Measurements from ENCODE around the gene NSMF. TPM values are rescaled to one million over a fixed set of nuclear protein-coding genes. Genes with fewer than 3 reads are reported as not detected.
A peak's percentile ranks its signal among the peaks of the same experiment; 100 is the strongest.

NSMF gene
- total and polyA plus RNA-seq, 12 donors, result 5.3 to 29.3 (median 10.9) TPM

- H3K4me1 ChIP-seq, result peaks cover 5 to 56% (median 19%) of the 10 kb centered on the region in 9 donors
- intact Hi-C loops (cut with DNase I), result no loop called here
- peak overlapping the region; percentile 11 to 56 (median 46) for H3K4me3 ChIP-seq
- peak in 7 of 8 donors; percentile 21 to 61 (median 55) for ATAC-seq
- H3K9me3 ChIP-seq, result no peaks in the 10 kb centered on the region
- peak overlapping the region in 9 of 10 donors; percentile 56 to 84 (median 62) for H3K27ac ChIP-seq
- H3K36me3 ChIP-seq, result peaks cover 0 to 8% (median 0%) of the 10 kb centered on the region in 9 donors
- no peaks in the 10 kb centered on the region for H3K27me3 ChIP-seq
- no peak for DNase-seq
- 82% methylated on average over 89 to 99 of the region's 99 CpGs for WGBS, 2 donors
- TF ChIP-seq, protein P1, sequence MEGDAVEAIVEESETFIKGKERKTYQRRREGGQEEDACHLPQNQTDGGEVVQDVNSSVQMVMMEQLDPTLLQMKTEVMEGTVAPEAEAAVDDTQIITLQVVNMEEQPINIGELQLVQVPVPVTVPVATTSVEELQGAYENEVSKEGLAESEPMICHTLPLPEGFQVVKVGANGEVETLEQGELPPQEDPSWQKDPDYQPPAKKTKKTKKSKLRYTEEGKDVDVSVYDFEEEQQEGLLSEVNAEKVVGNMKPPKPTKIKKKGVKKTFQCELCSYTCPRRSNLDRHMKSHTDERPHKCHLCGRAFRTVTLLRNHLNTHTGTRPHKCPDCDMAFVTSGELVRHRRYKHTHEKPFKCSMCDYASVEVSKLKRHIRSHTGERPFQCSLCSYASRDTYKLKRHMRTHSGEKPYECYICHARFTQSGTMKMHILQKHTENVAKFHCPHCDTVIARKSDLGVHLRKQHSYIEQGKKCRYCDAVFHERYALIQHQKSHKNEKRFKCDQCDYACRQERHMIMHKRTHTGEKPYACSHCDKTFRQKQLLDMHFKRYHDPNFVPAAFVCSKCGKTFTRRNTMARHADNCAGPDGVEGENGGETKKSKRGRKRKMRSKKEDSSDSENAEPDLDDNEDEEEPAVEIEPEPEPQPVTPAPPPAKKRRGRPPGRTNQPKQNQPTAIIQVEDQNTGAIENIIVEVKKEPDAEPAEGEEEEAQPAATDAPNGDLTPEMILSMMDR (IDR thresholded peaks at IDR 0.05), result no peak
These were observed 41.7 kb downstream of the NSMF start for GRCh38 chr9:137417161-137418021.

- peaks cover 0 to 8% (median 0%) of the 10 kb centered on the region in 9 donors for H3K36me3 ChIP-seq
- peak overlapping the region in 9 of 10 donors; percentile 11 to 56 (median 46) for H3K4me3 ChIP-seq
- peaks cover 6 to 56% (median 19%) of the 10 kb centered on the region in 9 donors for H3K4me1 ChIP-seq
- TF ChIP-seq, protein P1 (IDR thresholded peaks at IDR 0.05), result no peak
- no peaks in the 10 kb centered on the region for H3K27me3 ChIP-seq
- 81 to 88% methylated on average over 45 of the region's 45 CpGs for WGBS, 2 donors
- DNase-seq (no peak), ATAC-seq (peak in 7 of 8 donors; percentile 12 to 66 (median 40))
- no peaks in the 10 kb centered on the region for H3K9me3 ChIP-seq
- peak overlapping the region in 9 of 10 donors; percentile 56 to 84 (median 62) for H3K27ac ChIP-seq
- intact Hi-C loops (cut with DNase I), result no loop called here
These were observed 42.5 kb downstream of the NSMF start for GRCh38 chr9:137416563-137417151.

DNA sequence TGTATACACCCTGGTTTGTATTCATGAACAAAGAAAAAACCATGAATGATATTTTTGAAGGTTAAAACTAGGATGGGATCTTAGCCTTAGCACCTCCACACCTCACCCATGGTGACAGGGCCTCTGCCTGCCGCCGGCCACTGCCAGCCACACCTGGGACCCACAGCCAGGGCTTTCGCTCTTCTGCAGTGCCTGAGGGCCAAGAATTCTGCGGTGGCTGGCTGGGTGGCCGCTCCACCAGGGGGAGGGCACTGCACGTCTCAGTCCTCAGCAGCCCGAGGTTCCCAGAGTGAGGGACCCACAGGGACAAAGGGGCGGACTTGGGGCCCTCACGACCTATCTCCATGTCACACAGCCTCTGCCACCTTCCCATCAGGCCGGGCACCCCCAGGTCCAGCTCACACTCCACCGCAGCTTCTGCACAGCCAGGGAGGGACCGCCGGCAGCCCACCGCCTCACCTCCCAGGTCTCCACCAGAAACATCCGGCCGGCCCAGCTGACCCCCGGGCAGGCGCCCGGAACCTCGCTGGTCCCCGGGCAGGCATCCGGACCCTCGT lies 43.0 kb downstream of the NSMF start:
- Histone ChIP-seq H3K4me1 (peaks cover 7 to 55% (median 22%) of the 10 kb centered on the region in 9 donors), H3K27ac (peak overlapping the region in 3 of 10 donors; percentile 78 to 84 (median 79)), H3K4me3 (peak overlapping the region in 2 of 10 donors; percentile 52 to 56), H3K36me3 (peaks cover 0 to 8% (median 0%) of the 10 kb centered on the region in 9 donors), H3K9me3 (no peaks in the 10 kb centered on the region), H3K27me3 (no peaks in the 10 kb centered on the region)
- DNase-seq, result no peak
- 94 to 96% methylated on average over 23 of the region's 23 CpGs for WGBS, 2 donors
- TF ChIP-seq, protein P1 (IDR thresholded peaks at IDR 0.05), result no peak
- ATAC-seq, result no peak
- intact Hi-C loops (cut with DNase I), result no loop called here

DNA sequence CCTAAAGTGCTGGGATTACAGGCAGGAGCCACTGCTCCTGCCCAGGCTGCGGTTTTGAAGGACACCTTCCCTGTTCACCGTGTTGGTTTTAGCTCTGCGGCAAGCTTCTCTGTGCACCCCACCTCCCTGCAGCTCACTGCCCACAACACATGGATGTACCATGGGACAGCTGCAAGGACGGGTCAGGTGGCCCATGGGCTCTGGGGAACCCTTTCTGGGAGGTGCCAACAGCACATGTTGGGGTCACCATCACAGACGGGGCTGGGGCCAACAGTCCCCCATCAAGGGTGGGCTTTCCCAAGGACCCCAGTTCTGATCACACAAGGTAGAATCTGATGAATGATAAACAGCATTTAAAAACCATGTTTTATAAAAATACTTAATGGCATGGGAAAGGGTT lies 43.7 kb downstream of the NSMF start:
- TF ChIP-seq, protein P1 (IDR thresholded peaks at IDR 0.05), result no peak
- Histone ChIP-seq H3K27me3 (no peaks in the 10 kb centered on the region), H3K27ac (no peak overlapping the region), H3K4me1 (peaks cover 10 to 58% (median 28%) of the 10 kb centered on the region in 9 donors), H3K4me3 (no peak overlapping the region), H3K36me3 (peaks cover 0 to 8% (median 0%) of the 10 kb centered on the region in 9 donors), H3K9me3 (no peaks in the 10 kb centered on the region)
- ATAC-seq, result no peak
- DNase-seq, result no peak
- intact Hi-C loops (cut with DNase I), result no loop called here
- WGBS, 2 donors, result 94% methylated on average over 5 of the region's 5 CpGs
